IMR-90 (cell line): ENCODE results near the gene TPM3. TPM values are rescaled to one million over a fixed set of nuclear protein-coding genes. Genes with fewer than 3 reads are reported as not detected.
A peak's percentile ranks its signal among the peaks of the same experiment; 100 is the strongest.

ENCODE experiments used
- ATAC-seq: fragments of 200-7000 bp; cut with Tn5 transposase; 2 replicates; pipeline ENCODE4 v1.9.1; 2020; ENCODE audit warnings: low read depth, mild to moderate bottlenecking, moderate library complexity
- BruUV-seq: library from RNA; stranded (reverse); fragments of 400-500 nt; replicated peaks from 2 replicates; lab custom pipeline; 2021; lab: Mats Ljungman, UMichigan
- CTCF ChIA-PET: fragments of 300-600 bp; formaldehyde crosslinking; extraction: SDS; loops from one replicate; lab custom pipeline; 2021; ENCODE audit warnings: antibody characterized with exemption; lab: Yijun Ruan, JAX
- POLR2A ChIA-PET: fragments of 300-600 bp; sonication (Branson Sonifier 250); formaldehyde crosslinking; loops from one replicate; lab custom pipeline; 2022; ENCODE audit warnings: antibody characterized with exemption; ENCODE audit not compliant: unreplicated experiment; lab: Charles Lee
- DNase-seq: peaks from one replicate; pipeline ENCODE4 v3.0.0; 2013
- H2AFZ ChIP-seq: replicated peaks from 2 replicates; pipeline ENCODE3; 2013; ENCODE audit warnings: low read length, mild to moderate bottlenecking; ENCODE audit not compliant: poor library complexity
- H2AK5ac ChIP-seq: 2 replicates; pipeline ENCODE4 v1.6.1; 2013; ENCODE audit warnings: low read depth, low read length, inconsistent platforms
- H2AK9ac ChIP-seq: replicated peaks from 2 replicates; pipeline ENCODE3; 2013; ENCODE audit warnings: mild to moderate bottlenecking, low read depth, low read length, moderate library complexity; ENCODE audit not compliant: poor library complexity
- H2BK120ac ChIP-seq: 2 replicates; pipeline ENCODE4 v1.6.1; 2013; ENCODE audit warnings: low read depth, low read length, inconsistent platforms
- H2BK15ac ChIP-seq: 3 replicates; pipeline ENCODE4 v1.6.1; 2013; ENCODE audit warnings: low read depth, low read length, inconsistent platforms
- H2BK20ac ChIP-seq: 2 replicates; pipeline ENCODE4 v1.6.1; 2013; ENCODE audit warnings: low read depth, mild to moderate bottlenecking, inconsistent platforms, low read length, moderate library complexity
- H2BK5ac ChIP-seq: 2 replicates; pipeline ENCODE4 v1.6.1; 2013; ENCODE audit warnings: mild to moderate bottlenecking, low read depth, low read length, inconsistent platforms; ENCODE audit not compliant: poor library complexity, severe bottlenecking
- H3K14ac ChIP-seq: replicated peaks from 2 replicates; pipeline ENCODE4 v1.6.1; 2013; ENCODE audit warnings: low read depth, low read length, inconsistent platforms
- H3K18ac ChIP-seq: 2 replicates; pipeline ENCODE4 v1.6.1; 2013; ENCODE audit warnings: low read depth, low read length, control low read depth
- H3K23ac ChIP-seq: 2 replicates; pipeline ENCODE4 v1.6.1; 2013; ENCODE audit warnings: low read depth, low read length, inconsistent platforms
- H3K27ac ChIP-seq: 2 replicates; pipeline ENCODE4 v1.5.1; 2013; ENCODE audit warnings: mild to moderate bottlenecking, control low read depth, low read length; ENCODE audit not compliant: insufficient read depth
- H3K27me3 ChIP-seq: 2 replicates; pipeline ENCODE4 v1.6.1; 2013; ENCODE audit warnings: low read length; ENCODE audit not compliant: control insufficient read depth, insufficient read depth
- H3K36me3 ChIP-seq: 2 replicates; pipeline ENCODE4 v1.6.1; 2013; ENCODE audit warnings: low read length, mixed read lengths; ENCODE audit not compliant: control insufficient read depth, insufficient read depth
- H3K4ac ChIP-seq: 2 replicates; pipeline ENCODE4 v1.6.1; 2013; ENCODE audit warnings: low read depth, low read length, inconsistent platforms
- H3K4me1 ChIP-seq: 2 replicates; pipeline ENCODE4 v1.6.1; 2013; ENCODE audit warnings: low read length, mixed read lengths; ENCODE audit not compliant: control insufficient read depth, insufficient read depth
- H3K4me2 ChIP-seq: 2 replicates; pipeline ENCODE4 v1.6.1; 2013; ENCODE audit warnings: low read depth, mild to moderate bottlenecking, control low read depth, low read length, moderate library complexity
- H3K4me3 ChIP-seq: 2 replicates; pipeline ENCODE4 v1.5.1; 2013; ENCODE audit warnings: low read depth, mild to moderate bottlenecking, control low read depth, low read length, moderate library complexity; ENCODE audit not compliant: insufficient read depth
- H3K56ac ChIP-seq: 2 replicates; pipeline ENCODE4 v1.6.1; 2013; ENCODE audit warnings: low read length, inconsistent platforms; ENCODE audit not compliant: insufficient read depth; ENCODE audit errors: extremely low read depth
- H3K79me1 ChIP-seq, 2 experiments: 2 replicates each; pipeline ENCODE4 v1.6.1; 2013; ENCODE audit warnings: low read length in 2 of 2, inconsistent platforms in 1 of 2, low read depth in 1 of 2
- H3K9ac ChIP-seq: 2 replicates; pipeline ENCODE4 v1.6.1; 2013; ENCODE audit warnings: low read depth, low read length, control low read depth
- H3K9me1 ChIP-seq: 2 replicates; pipeline ENCODE4 v1.6.1; 2013; ENCODE audit warnings: low read length, inconsistent platforms; ENCODE audit not compliant: insufficient read depth
- H3K9me3 ChIP-seq: 2 replicates; pipeline ENCODE4 v1.6.1; 2013; ENCODE audit warnings: low read length; ENCODE audit not compliant: control insufficient read depth, insufficient read depth
- H4K20me1 ChIP-seq: 2 replicates; pipeline ENCODE4 v1.6.1; 2013; ENCODE audit warnings: low read length, inconsistent platforms; ENCODE audit not compliant: insufficient read depth
- H4K5ac ChIP-seq: 2 replicates; pipeline ENCODE4 v1.6.1; 2013; ENCODE audit warnings: mild to moderate bottlenecking, low read depth, low read length, control low read depth
- H4K8ac ChIP-seq, 2 experiments: 2 replicates each; pipeline ENCODE4 v1.6.1; 2013; ENCODE audit warnings: low read depth in 2 of 2, low read length in 2 of 2, control low read depth in 1 of 2, inconsistent platforms in 1 of 2
- H4K91ac ChIP-seq: 2 replicates; pipeline ENCODE4 v1.6.1; 2013; ENCODE audit warnings: low read depth, low read length, inconsistent platforms; ENCODE audit not compliant: insufficient read depth
- BHLHE40 ChIP-seq: fragments of 150-350 bp; IDR thresholded peaks from 2 replicates; pipeline ENCODE4 v1.6.1; 2016; ENCODE audit warnings: mild to moderate bottlenecking, low read depth, low read length
- CHD1 ChIP-seq: IDR thresholded peaks from 2 replicates; pipeline ENCODE4 v1.6.1; 2012; ENCODE audit warnings: low read depth, low read length, improper control_type of control experiment
- FOS ChIP-seq: fragments of 150-350 bp; IDR thresholded peaks from 2 replicates; pipeline ENCODE4 v1.6.1; 2016; ENCODE audit warnings: low read depth, low read length
- MAFK ChIP-seq: IDR thresholded peaks from 2 replicates; pipeline ENCODE4 v1.6.1; 2012; ENCODE audit warnings: low read depth, low read length, improper control_type of control experiment
- MAZ ChIP-seq: IDR thresholded peaks from 2 replicates; pipeline ENCODE4 v1.6.1; 2012; ENCODE audit warnings: low read depth, mild to moderate bottlenecking, low read length, improper control_type of control experiment, moderate library complexity, borderline replicate concordance
- MXI1 ChIP-seq: IDR thresholded peaks from 2 replicates; pipeline ENCODE4 v1.6.1; 2012; ENCODE audit warnings: low read depth, mild to moderate bottlenecking, low read length, moderate library complexity, borderline replicate concordance
- SMC3 ChIP-seq: fragments of 150-350 bp; IDR thresholded peaks from 2 replicates; pipeline ENCODE4 v1.6.1; 2016; ENCODE audit warnings: low read depth, mild to moderate bottlenecking, antibody characterized with exemption, low read length, moderate library complexity
- WGBS, 2 experiments: methylation state at CpG; one replicate each; pipeline versions ENCODE4 v1.1.5 to v1.1.7; 2013; ENCODE audit warnings: missing lambda C conversion rate in 2 of 2; ENCODE audit not compliant: insufficient read length in 1 of 2; ENCODE audit errors: extremely low coverage in 2 of 2; 5-methylcytosine and 5-hydroxymethylcytosine counted together
- dilution Hi-C: fragments of 300-500 bp; cut with HindIII; formaldehyde crosslinking; loops from one replicate; pipeline ENCODE4 v1.14.3; 2018; ENCODE audit warnings: low sequenced_read_pairs; ENCODE audit not compliant: unreplicated experiment
- in situ Hi-C: fragments of 300-500 bp; cut with MboI; formaldehyde crosslinking; loops from 3 replicates; pipeline ENCODE4 v1.14.3; 2019; ENCODE audit warnings: low sequenced_read_pairs, inconsistent platforms, mixed read lengths
- intact Hi-C: fragments of 100-400 bp; cut with micrococcal nuclease; formaldehyde crosslinking; loops from 2 replicates; pipeline ENCODE4 v1.10.0; 2022
- polyA plus RNA-seq, 3 experiments: library from polyadenylated mRNA; depleted of rRNA; stranded (reverse); fragments of >200 nt; gene quantifications; 2 replicates each; pipeline ENCODE4 v1.2.3, GENCODE V29; 2012; ENCODE audit warnings: low replicate concordance in 1 of 3
- total RNA-seq: library from RNA; depleted of rRNA; stranded (reverse); fragments of >200 nt; gene quantifications from 2 replicates; pipeline ENCODE4 v1.2.3, GENCODE V29; 2012
- TF ChIP-seq, protein P1 (sequence below): fragments of 150-350 bp; IDR thresholded peaks from 2 replicates; pipeline ENCODE4 v1.6.1; 2016; ENCODE audit warnings: low read depth, mild to moderate bottlenecking, low read length, moderate library complexity, borderline replicate concordance
- TF ChIP-seq, protein P2 (sequence below): fragments of 150-350 bp; IDR thresholded peaks from 2 replicates; pipeline ENCODE4 v1.6.1; 2017; ENCODE audit warnings: mild to moderate bottlenecking, antibody characterized with exemption, low read length, low read depth

TPM3 gene
- total and polyA plus RNA-seq, 2 of the 4 experiments (the other 2 are of a cell fraction), result 438 to 530 TPM

DNA sequence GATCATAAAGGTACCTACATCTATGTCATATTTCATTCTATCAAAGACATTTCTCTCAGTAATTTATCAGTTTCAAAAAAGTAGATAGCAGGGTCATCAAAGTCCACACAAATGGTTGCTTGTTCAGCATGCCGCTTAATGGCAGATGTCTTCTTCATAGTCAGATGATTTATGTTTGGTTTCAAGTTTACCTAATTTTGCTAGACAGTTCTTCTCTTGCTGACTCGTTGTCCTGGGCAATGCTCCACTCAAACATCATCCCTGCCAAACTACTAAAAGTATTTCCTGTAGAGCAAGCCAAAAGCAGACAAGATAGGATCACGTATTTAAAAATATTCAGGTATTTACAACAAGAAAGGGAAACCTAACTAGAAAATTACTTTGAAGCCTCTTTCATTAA is 50.7 kb downstream of the TPM3 start:
- dilution Hi-C loops (no loop called here), in situ Hi-C loops (loop anchor here (10.0 kb wide), 1 partner anchor 126 kb away; no protein-coding TSS in a partner anchor), intact Hi-C loops (loop anchor here (10.0 kb wide), 1 partner anchor 66 kb away; no protein-coding TSS in a partner anchor)
- H2AK9ac ChIP-seq, result no peak overlapping the region
- H3K4ac ChIP-seq, result no peak overlapping the region
- no peak overlapping the region for H2BK120ac ChIP-seq
- H2BK20ac ChIP-seq, result no peak overlapping the region
- POLR2A ChIA-PET, result no interaction called here
- H3K56ac ChIP-seq, result no peak overlapping the region
- no peaks in the 10 kb centered on the region for H3K36me3 ChIP-seq
- H3K4me3 ChIP-seq, result no peak overlapping the region
- H3K23ac ChIP-seq, result no peak overlapping the region
- H2BK5ac ChIP-seq, result no peak overlapping the region
- no peaks in the 10 kb centered on the region for H3K9me3 ChIP-seq
- H3K9me1 ChIP-seq, result no peaks in the 10 kb centered on the region
- BruUV-seq, result no TSS peak
- no peak overlapping the region for H2AFZ ChIP-seq
- DNase-seq (peak; percentile 51), ATAC-seq (peak; percentile 35; the same call in 1 of the 2 replicates)
- H3K4me2 ChIP-seq, result no peak overlapping the region
- H3K27ac ChIP-seq, result no peak overlapping the region
- no peak overlapping the region for H3K14ac ChIP-seq
- no peaks in the 10 kb centered on the region for H4K20me1 ChIP-seq
- H2BK15ac ChIP-seq, result no peak overlapping the region
- no CpG with 5 or more reads among the region's 3 CpGs for WGBS, 2 experiments
- no peaks in the 10 kb centered on the region for H3K79me1 ChIP-seq
- no peak overlapping the region for H4K5ac ChIP-seq
- TF ChIP-seq CHD1 (no peak), MAFK (no peak), FOS (no peak), BHLHE40 (no peak), MXI1 (no peak), SMC3 (no peak), MAZ (no peak)
- TF ChIP-seq, protein P1, sequence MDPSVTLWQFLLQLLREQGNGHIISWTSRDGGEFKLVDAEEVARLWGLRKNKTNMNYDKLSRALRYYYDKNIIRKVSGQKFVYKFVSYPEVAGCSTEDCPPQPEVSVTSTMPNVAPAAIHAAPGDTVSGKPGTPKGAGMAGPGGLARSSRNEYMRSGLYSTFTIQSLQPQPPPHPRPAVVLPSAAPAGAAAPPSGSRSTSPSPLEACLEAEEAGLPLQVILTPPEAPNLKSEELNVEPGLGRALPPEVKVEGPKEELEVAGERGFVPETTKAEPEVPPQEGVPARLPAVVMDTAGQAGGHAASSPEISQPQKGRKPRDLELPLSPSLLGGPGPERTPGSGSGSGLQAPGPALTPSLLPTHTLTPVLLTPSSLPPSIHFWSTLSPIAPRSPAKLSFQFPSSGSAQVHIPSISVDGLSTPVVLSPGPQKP, result no peak
- TF ChIP-seq, protein P2, sequence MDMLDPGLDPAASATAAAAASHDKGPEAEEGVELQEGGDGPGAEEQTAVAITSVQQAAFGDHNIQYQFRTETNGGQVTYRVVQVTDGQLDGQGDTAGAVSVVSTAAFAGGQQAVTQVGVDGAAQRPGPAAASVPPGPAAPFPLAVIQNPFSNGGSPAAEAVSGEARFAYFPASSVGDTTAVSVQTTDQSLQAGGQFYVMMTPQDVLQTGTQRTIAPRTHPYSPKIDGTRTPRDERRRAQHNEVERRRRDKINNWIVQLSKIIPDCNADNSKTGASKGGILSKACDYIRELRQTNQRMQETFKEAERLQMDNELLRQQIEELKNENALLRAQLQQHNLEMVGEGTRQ, result no peak
- H4K8ac ChIP-seq, result no peak overlapping the region
- H3K9ac ChIP-seq, result no peak overlapping the region
- H3K18ac ChIP-seq, result no peak overlapping the region
- no peaks in the 10 kb centered on the region for H3K27me3 ChIP-seq
- H3K4me1 ChIP-seq, result no peaks in the 10 kb centered on the region
- CTCF ChIA-PET, result interaction anchor here (0.6 kb wide), 1 partner anchor 144 kb away, joined by 4 read pairs; no protein-coding TSS in a partner anchor
- H4K91ac ChIP-seq, result no peak overlapping the region
- H2AK5ac ChIP-seq, result no peak overlapping the region
